ENCODE results near the gene TGFBR1.

GRCh38 chr9:99134893-99135341 is 30.0 kb downstream of the TGFBR1 start:
- TF ChIP-seq CTCF (IDR thresholded peaks at IDR 0.05) (no peak), POLR2AphosphoS5 (IDR thresholded peaks at IDR 0.05) (no peak)

Measured in gastroesophageal sphincter (tissue), 3 donors.